SK-N-MC (cell line): ENCODE data around the gene STAG1.

Experiments
- DNase-seq: peaks from one replicate; pipeline ENCODE4 v3.0.0-alpha.2; 2011; ENCODE audit warnings: low read depth, low spot score
- H3K27ac ChIP-seq: fragments of 200-600 bp; sonication (generic); 2 replicates; pipeline ENCODE4 v1.5.1; 2016; ENCODE audit warnings: mixed run types
- H3K36me3 ChIP-seq: fragments of 200-600 bp; sonication (generic); 2 replicates; pipeline ENCODE4 v1.6.1; 2017; ENCODE audit warnings: antibody characterized with exemption, low read length, mixed read lengths; ENCODE audit not compliant: insufficient read depth
- H3K4me3 ChIP-seq: fragments of 200-600 bp; sonication (generic); 2 replicates; pipeline ENCODE4 v1.5.1; 2016
- H3K9ac ChIP-seq: fragments of 200-600 bp; sonication (generic); 2 replicates; pipeline ENCODE4 v1.8.0; 2017; ENCODE audit warnings: mixed run types, mixed read lengths; ENCODE audit not compliant: insufficient read length
- H3K9me3 ChIP-seq: fragments of 200-600 bp; sonication (generic); 2 replicates; pipeline ENCODE4 v1.6.1; 2017; ENCODE audit warnings: low read depth, mild to moderate bottlenecking, antibody characterized with exemption, low read length, moderate library complexity, mixed read lengths
- EZH2 ChIP-seq: fragments of 200-600 bp; sonication (generic); IDR thresholded peaks from one replicate; pipeline ENCODE4 v1.6.1; 2017; ENCODE audit warnings: antibody characterized with exemption
- FOXP2 ChIP-seq: optimal IDR thresholded peaks from 2 replicates; pipeline ENCODE3; 2011; ENCODE audit warnings: mild to moderate bottlenecking, moderate library complexity; ENCODE audit not compliant: insufficient read depth; ENCODE audit errors: extremely low read length, control extremely low read depth
- POLR2AphosphoS5 ChIP-seq: IDR thresholded peaks from 2 replicates; pipeline ENCODE4 v1.6.1; 2012; ENCODE audit warnings: mild to moderate bottlenecking, low read depth, low read length, borderline replicate concordance

STAG1 gene

DNA sequence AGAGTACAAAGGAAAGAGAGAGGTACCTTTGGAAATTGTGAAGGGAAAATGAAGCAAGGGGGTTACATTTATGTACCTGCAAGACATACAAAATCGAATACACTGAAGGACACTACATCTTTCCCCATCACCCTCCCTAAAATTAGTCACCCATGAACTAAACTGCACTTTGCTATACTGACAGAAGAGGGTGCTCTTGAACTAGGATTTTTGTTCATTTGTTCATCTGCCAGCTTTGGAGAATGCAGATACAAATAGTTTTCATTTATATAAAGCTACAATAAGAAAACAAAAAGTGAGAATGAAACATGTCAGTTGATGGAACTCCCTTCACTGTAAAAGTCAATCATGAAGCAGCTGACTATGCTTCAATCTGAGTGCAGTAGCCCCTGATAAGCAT, 446.3 kb downstream of the STAG1 start:
- DNase-seq: no peak
- H3K36me3 ChIP-seq: peaks cover 29% of the 10 kb centered on the region
- no peak for TF ChIP-seq FOXP2
- no peak for TF ChIP-seq POLR2AphosphoS5
- no peak for TF ChIP-seq EZH2
- no peak overlapping the region for H3K9ac ChIP-seq
- no peak overlapping the region for H3K27ac ChIP-seq
- no peak overlapping the region for H3K4me3 ChIP-seq
- H3K9me3 ChIP-seq: no peaks in the 10 kb centered on the region

DNA sequence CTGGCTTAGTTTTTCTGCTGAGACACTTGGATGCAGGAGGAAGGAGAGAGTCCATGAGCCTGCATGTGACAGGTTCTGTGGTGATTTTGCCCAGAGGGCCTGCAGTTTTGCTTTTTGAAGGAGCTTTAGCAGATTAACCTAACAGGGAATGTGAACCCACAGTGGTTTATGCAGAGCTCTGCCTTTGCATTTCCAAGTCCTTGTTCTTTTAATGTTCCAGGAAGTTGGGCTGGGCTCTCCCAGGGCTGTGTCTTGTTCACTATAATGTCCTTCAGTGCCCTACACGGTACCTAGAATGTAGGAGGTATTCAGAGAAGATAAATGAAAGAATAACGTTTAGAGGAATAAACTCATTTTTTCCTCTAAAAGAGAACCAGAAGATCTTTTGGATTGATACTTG, 451.7 kb downstream of the STAG1 start:
- Histone ChIP-seq H3K27ac (no peak overlapping the region), H3K9ac (no peak overlapping the region), H3K9me3 (no peaks in the 10 kb centered on the region), H3K36me3 (peaks cover 63% of the 10 kb centered on the region), H3K4me3 (no peak overlapping the region)
- no peak for DNase-seq
- TF ChIP-seq POLR2AphosphoS5: no peak
- TF ChIP-seq FOXP2: no peak
- TF ChIP-seq EZH2: no peak

DNA sequence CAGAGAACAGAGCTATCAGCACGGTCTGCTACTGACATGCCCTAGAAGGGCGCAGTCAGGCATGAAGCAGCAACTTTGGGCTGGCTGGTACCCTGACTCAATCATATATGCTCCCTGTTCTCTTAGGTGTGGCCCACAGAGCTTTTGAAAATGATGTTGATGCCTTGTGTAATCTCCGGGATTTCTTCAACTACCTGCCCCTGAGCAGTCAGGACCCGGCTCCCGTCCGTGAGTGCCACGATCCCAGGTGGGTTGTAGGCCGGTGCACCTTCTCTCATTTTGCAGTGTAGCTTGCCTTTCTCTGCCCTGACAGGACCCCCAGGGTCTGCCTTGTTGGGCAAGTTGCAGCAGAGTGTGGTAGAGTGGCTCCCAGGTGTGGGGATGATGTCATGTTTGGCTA, 454.4 kb downstream of the STAG1 start:
- TF ChIP-seq EZH2: no peak
- no peak for TF ChIP-seq POLR2AphosphoS5
- TF ChIP-seq FOXP2: no peak
- no peak overlapping the region for H3K4me3 ChIP-seq
- no peak overlapping the region for H3K9ac ChIP-seq
- no peaks in the 10 kb centered on the region for H3K9me3 ChIP-seq
- H3K27ac ChIP-seq: no peak overlapping the region
- peaks cover 84% of the 10 kb centered on the region for H3K36me3 ChIP-seq
- DNase-seq: no peak

GRCh38 chr3:136296960-136297359, 455.2 kb downstream of the STAG1 start:
- 0 out of 2 replicates have a peak, but pooled peaks cover 4% of the 10 kb centered on the region for H3K9me3 ChIP-seq
- H3K4me3 ChIP-seq: no peak overlapping the region
- no peak overlapping the region for H3K27ac ChIP-seq
- H3K9ac ChIP-seq: no peak overlapping the region
- peaks cover 89% of the 10 kb centered on the region for H3K36me3 ChIP-seq
- TF ChIP-seq EZH2 (no peak), FOXP2 (no peak), POLR2AphosphoS5 (no peak)
- DNase-seq: no peak

GRCh38 chr3:136294176-136294575, 458.0 kb downstream of the STAG1 start:
- TF ChIP-seq FOXP2 (no peak), EZH2 (no peak), POLR2AphosphoS5 (no peak)
- Histone ChIP-seq H3K9ac (no peak overlapping the region), H3K36me3 (peaks cover 92% of the 10 kb centered on the region), H3K9me3 (0 out of 2 replicates have a peak, but pooled peaks cover 4% of the 10 kb centered on the region), H3K4me3 (no peak overlapping the region), H3K27ac (no peak overlapping the region)
- no peak for DNase-seq

GRCh38 chr3:136293279-136293678, 458.9 kb downstream of the STAG1 start:
- Histone ChIP-seq H3K9ac (no peak overlapping the region), H3K9me3 (0 out of 2 replicates have a peak, but pooled peaks cover 4% of the 10 kb centered on the region), H3K27ac (no peak overlapping the region), H3K36me3 (peaks cover 83% of the 10 kb centered on the region), H3K4me3 (no peak overlapping the region)
- no peak for DNase-seq
- TF ChIP-seq FOXP2 (no peak), EZH2 (no peak), POLR2AphosphoS5 (no peak)

GRCh38 chr3:136292500-136292899, 459.7 kb downstream of the STAG1 start:
- Histone ChIP-seq H3K27ac (no peak overlapping the region), H3K4me3 (no peak overlapping the region), H3K9ac (no peak overlapping the region), H3K9me3 (0 out of 2 replicates have a peak, but pooled peaks cover 4% of the 10 kb centered on the region), H3K36me3 (peaks cover 82% of the 10 kb centered on the region)
- TF ChIP-seq FOXP2 (no peak), POLR2AphosphoS5 (no peak), EZH2 (no peak)
- DNase-seq: no peak

DNA sequence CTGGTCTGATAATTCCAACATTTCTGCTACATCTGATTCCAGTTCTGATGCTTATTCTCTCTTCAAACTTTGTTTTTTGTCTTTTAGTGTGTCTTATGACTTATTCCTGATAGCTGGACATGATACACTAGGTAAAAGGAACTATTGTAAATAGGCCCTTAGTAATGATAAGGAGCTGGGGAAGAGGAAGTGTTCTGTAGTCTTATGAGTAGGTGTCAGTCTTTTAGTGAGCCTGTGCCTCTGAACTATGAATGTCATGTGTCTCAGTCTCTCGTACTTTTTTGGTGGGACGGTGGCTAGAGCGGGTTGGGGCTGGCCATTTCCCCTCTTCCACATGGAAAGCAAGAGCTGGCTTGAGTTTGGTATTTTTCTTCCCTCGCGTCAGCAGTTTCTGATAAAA, 460.9 kb downstream of the STAG1 start:
- TF ChIP-seq POLR2AphosphoS5 (no peak), FOXP2 (no peak), EZH2 (no peak)
- H3K36me3 ChIP-seq: peaks cover 80% of the 10 kb centered on the region
- no peak for DNase-seq

More for the DNA sequence above, 460.9 kb downstream of the STAG1 start:
- Histone ChIP-seq H3K4me3 (no peak overlapping the region), H3K27ac (no peak overlapping the region), H3K9me3 (0 out of 2 replicates have a peak, but pooled peaks cover 4% of the 10 kb centered on the region), H3K9ac (no peak overlapping the region)
